Testis (tissue), 5 donors: ENCODE data around the gene DNA2. TPM values are rescaled to one million over a fixed set of nuclear protein-coding genes. Genes with fewer than 3 reads are reported as not detected.
"Not testable (repeated sequence)": the region's sequence is repeated elsewhere in the genome, so short reads cannot be mapped to it uniquely, and the experiment has no call there.

Experiments used
- DNase-seq: peaks from one replicate; pipeline ENCODE4 v3.0.0-alpha.2; 2019
- H3K27ac ChIP-seq, 2 donors: fragments of 200-600 bp; sonication (generic); one replicate each; pipeline ENCODE4 v1.5.1; 2019
- H3K27me3 ChIP-seq: fragments of 200-600 bp; sonication (generic); one replicate; pipeline ENCODE4 v1.5.1; 2019
- H3K36me3 ChIP-seq: fragments of 200-600 bp; sonication (generic); one replicate; pipeline ENCODE4 v1.5.1; 2017; ENCODE audit warnings: low read depth; ENCODE audit errors: missing control alignments
- H3K4me1 ChIP-seq: fragments of 200-600 bp; sonication (generic); one replicate; pipeline ENCODE4 v1.5.1; 2019
- H3K4me3 ChIP-seq, 2 donors: fragments of 200-600 bp; sonication (generic); one replicate each; pipeline ENCODE4 v1.5.1; 2017 to 2019
- H3K9me3 ChIP-seq: fragments of 200-600 bp; sonication (generic); one replicate; pipeline ENCODE4 v1.5.1; 2017
- CTCF ChIP-seq, 3 experiments: fragments of 450-650 bp in 2 of 3; fragments of 200-600 bp in 1 of 3; sonication (generic) in 1 of 3; IDR thresholded peaks; one replicate each; pipeline ENCODE4 v1.5.1; 2016 to 2019; ENCODE audit warnings: antibody characterized with exemption in 3 of 3, mild to moderate bottlenecking in 2 of 3, moderate library complexity in 1 of 3
- POLR2A ChIP-seq: fragments of 450-650 bp; IDR thresholded peaks from one replicate; pipeline ENCODE4 v1.6.1; 2017; ENCODE audit warnings: antibody characterized with exemption, mild to moderate bottlenecking, moderate library complexity
- WGBS, 2 donors: methylation state at CpG; one replicate each; pipeline ENCODE4 v1.1.5; 2018; 5-methylcytosine and 5-hydroxymethylcytosine counted together
- intact Hi-C: fragments of 100-400 bp; cut with DNase I; formaldehyde crosslinking; loops from one replicate; pipeline ENCODE4 v1.15.1; 2023; ENCODE audit warnings: low total_unique reads
- long read RNA-seq, 2 donors: transcript quantifications; one replicate each; lab custom pipeline, GENCODE V29; 2026
- polyA plus RNA-seq: library from polyadenylated mRNA; stranded (reverse); fragments of 350-450 nt; fragmentation: Illumina TruSeq; extraction: RNeasy Lipid Tissue Mini Kit (QIAGEN cat#74804); gene quantifications from one replicate; pipeline ENCODE4 v1.2.3, GENCODE V29; 2014; ENCODE audit warnings: low read depth, low replicate concordance; ENCODE audit not compliant: insufficient read depth
- total RNA-seq, 2 donors: library from RNA; depleted of rRNA; stranded (reverse); fragments of >200 nt; gene quantifications; one replicate each; pipeline ENCODE4 v1.2.3, GENCODE V29; 2016

Gene DNA2
- total RNA-seq (1 to 10 TPM; 5.9 to 7.6 TPM), polyA plus RNA-seq (5.9 TPM)
- long read RNA-seq, donor 1, full-length matches to known transcripts = 1 of 1 reads
- long read RNA-seq, donor 1, partial matches to known transcripts = 0 of 1 reads
- long read RNA-seq, donor 1, other reads (novel, unspliced or antisense) = 0 of 1 reads
- long read RNA-seq, donor 2 = 0 reads

GRCh38 chr10:68471586-68472408 lies at the start of gene DNA2:
DNA2 (minus strand) TSS chr10:68471973; CDS start chr10:68471864, 109 bp downstream.
- peak; percentile 78 for DNase-seq
- Histone ChIP-seq H3K27me3 (no peaks in the 10 kb centered on the region), H3K9me3 (no peaks in the 10 kb centered on the region), H3K36me3 (no peaks in the 10 kb centered on the region), H3K27ac (no peak within 1 kb of the TSS), H3K4me3 (peak within 1 kb of the TSS; percentile 52 to 73), H3K4me1 (peaks cover 6% of the 10 kb centered on the region)
- TF ChIP-seq CTCF (IDR thresholded peaks at IDR 0.05) (no peak), POLR2A (no peak)
- 3 to 4% methylated on average over 35 to 46 of the region's 46 CpGs for WGBS, 2 donors
- intact Hi-C loops = no loop called here

GRCh38 chr10:68518609-68519008 lies 46.8 kb upstream of the DNA2 start:
- H3K4me3 ChIP-seq, intact Hi-C loops, H3K27me3 ChIP-seq, H3K27ac ChIP-seq, H3K9me3 ChIP-seq, DNase-seq, H3K36me3 ChIP-seq, H3K4me1 ChIP-seq: not testable (repeated sequence)
- WGBS, 2 donors = 92 to 97% methylated on average over 11 of the region's 11 CpGs

GRCh38 chr10:68517188-68517587 lies 45.4 kb upstream of the DNA2 start:
- Histone ChIP-seq H3K9me3 (no peaks in the 10 kb centered on the region), H3K36me3 (no peaks in the 10 kb centered on the region), H3K27me3 (no peaks in the 10 kb centered on the region), H3K27ac (no peak overlapping the region), H3K4me1 (no peaks in the 10 kb centered on the region), H3K4me3 (no peak overlapping the region)
- no peak for TF ChIP-seq POLR2A
- TF ChIP-seq CTCF (IDR thresholded peaks at IDR 0.05) = no peak
- no peak for DNase-seq
- intact Hi-C loops = no loop called here
- WGBS, 2 donors = 90 to 92% methylated on average over 5 of the region's 5 CpGs

GRCh38 chr10:68516766-68517165 lies 45.0 kb upstream of the DNA2 start:
- H3K9me3 ChIP-seq = no peaks in the 10 kb centered on the region
- H3K4me1 ChIP-seq = no peaks in the 10 kb centered on the region
- H3K27me3 ChIP-seq = no peaks in the 10 kb centered on the region
- 63 to 68% methylated on average over 4 of the region's 4 CpGs for WGBS, 2 donors
- intact Hi-C loops = no loop called here
- no peaks in the 10 kb centered on the region for H3K36me3 ChIP-seq
- TF ChIP-seq POLR2A (no peak), CTCF (IDR thresholded peaks at IDR 0.05) (no peak)
- H3K27ac ChIP-seq = no peak overlapping the region
- H3K4me3 ChIP-seq = no peak overlapping the region
- no peak for DNase-seq

- H3K4me1 ChIP-seq, H3K9me3 ChIP-seq, H3K36me3 ChIP-seq, DNase-seq, H3K27me3 ChIP-seq, intact Hi-C loops, H3K4me3 ChIP-seq, H3K27ac ChIP-seq: not testable (repeated sequence)
- 88 to 94% methylated on average over 2 of the region's 2 CpGs for WGBS, 2 donors
These were observed 44.4 kb upstream of the DNA2 start for GRCh38 chr10:68516216-68516615.
